ENCODE data around the gene TBC1D1.

DNA sequence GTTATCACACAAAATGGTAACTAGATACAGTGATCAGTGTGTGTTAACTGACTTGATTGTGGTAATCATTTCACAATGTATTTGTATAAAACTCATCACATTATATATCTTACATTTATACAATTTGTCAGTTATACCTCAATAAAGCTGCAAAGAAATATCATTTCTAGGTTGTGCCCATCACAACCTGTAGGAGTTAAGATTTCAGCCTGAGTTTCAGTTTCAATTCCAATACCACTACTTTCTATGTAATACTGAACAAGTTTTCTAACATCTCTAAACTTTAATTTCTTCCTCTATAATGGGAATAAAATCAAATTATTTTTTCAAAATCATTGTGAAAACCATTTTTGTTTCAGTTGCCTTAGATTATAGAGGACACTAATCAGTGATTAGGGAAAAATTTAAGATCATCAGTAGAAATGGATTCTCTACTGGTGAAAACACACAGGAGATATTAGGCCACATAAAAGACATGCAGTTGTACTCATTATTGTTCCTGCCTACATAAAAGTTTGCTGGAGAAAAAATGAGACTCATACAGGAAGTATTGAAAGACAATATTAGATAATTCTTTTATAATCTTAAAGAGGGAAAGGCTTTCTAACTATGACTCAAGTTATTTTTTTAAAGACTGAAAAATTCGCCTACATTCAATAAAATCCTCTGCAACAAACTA is 18.4 kb upstream of the TBC1D1 start:
- TF ChIP-seq, protein P1, sequence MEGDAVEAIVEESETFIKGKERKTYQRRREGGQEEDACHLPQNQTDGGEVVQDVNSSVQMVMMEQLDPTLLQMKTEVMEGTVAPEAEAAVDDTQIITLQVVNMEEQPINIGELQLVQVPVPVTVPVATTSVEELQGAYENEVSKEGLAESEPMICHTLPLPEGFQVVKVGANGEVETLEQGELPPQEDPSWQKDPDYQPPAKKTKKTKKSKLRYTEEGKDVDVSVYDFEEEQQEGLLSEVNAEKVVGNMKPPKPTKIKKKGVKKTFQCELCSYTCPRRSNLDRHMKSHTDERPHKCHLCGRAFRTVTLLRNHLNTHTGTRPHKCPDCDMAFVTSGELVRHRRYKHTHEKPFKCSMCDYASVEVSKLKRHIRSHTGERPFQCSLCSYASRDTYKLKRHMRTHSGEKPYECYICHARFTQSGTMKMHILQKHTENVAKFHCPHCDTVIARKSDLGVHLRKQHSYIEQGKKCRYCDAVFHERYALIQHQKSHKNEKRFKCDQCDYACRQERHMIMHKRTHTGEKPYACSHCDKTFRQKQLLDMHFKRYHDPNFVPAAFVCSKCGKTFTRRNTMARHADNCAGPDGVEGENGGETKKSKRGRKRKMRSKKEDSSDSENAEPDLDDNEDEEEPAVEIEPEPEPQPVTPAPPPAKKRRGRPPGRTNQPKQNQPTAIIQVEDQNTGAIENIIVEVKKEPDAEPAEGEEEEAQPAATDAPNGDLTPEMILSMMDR (conservative IDR thresholded peaks at IDR 0.05 in 1 of 2, IDR thresholded peaks at IDR 0.05 in 1 of 2; ENCODE audit: low read depth in 1 of 2, low read length in 2 of 2), result no peak
- TF ChIP-seq EZH2 (IDR thresholded peaks at IDR 0.05; ENCODE audit: low read length, missing control alignments), result no peak
